ENCODE data around the gene C4orf50.

The C4orf50 gene

GRCh38 chr4:5900844-5901243 lies 117.4 kb downstream of the C4orf50 start:
- DNase-seq = no peak
- in situ Hi-C loops (cut with HindIII; ENCODE audit: low pct_ligation_motif_present, low sequenced_read_pairs) = no loop called here
- Histone ChIP-seq H3K36me3 (replicated peaks) (no peaks in the 10 kb centered on the region), H3K4me3 (ENCODE audit: low read depth, low read length) (no peak overlapping the region), H3K27me3 (replicated peaks) (no peaks in the 10 kb centered on the region), H3K27ac (no peak overlapping the region)
- no peak for TF ChIP-seq CTCF (IDR thresholded peaks at IDR 0.05; ENCODE audit: low read depth, low read length, missing control alignments)

GRCh38 chr4:5899881-5900280 lies 118.3 kb downstream of the C4orf50 start:
- peaks cover 2% of the 10 kb centered on the region for H3K27me3 ChIP-seq (replicated peaks)
- in situ Hi-C loops (cut with HindIII; ENCODE audit: low pct_ligation_motif_present, low sequenced_read_pairs) = no loop called here
- no peak overlapping the region for H3K4me3 ChIP-seq (ENCODE audit: low read depth, low read length)
- no peak overlapping the region for H3K27ac ChIP-seq
- H3K36me3 ChIP-seq (replicated peaks) = no peaks in the 10 kb centered on the region
- TF ChIP-seq CTCF (IDR thresholded peaks at IDR 0.05; ENCODE audit: low read depth, low read length, missing control alignments) = no peak
- DNase-seq = no peak

- Histone ChIP-seq H3K27me3 (replicated peaks) (peaks cover 6% of the 10 kb centered on the region), H3K36me3 (replicated peaks) (no peaks in the 10 kb centered on the region), H3K27ac (no peak overlapping the region), H3K4me3 (ENCODE audit: low read depth, low read length) (no peak overlapping the region)
- TF ChIP-seq CTCF (IDR thresholded peaks at IDR 0.05; ENCODE audit: low read depth, low read length, missing control alignments) = no peak
- in situ Hi-C loops (cut with HindIII; ENCODE audit: low pct_ligation_motif_present, low sequenced_read_pairs) = no loop called here
- no peak for DNase-seq
Observed at GRCh38 chr4:5899396-5899795, 118.8 kb downstream of the C4orf50 start.

- no peak overlapping the region for H3K4me3 ChIP-seq (ENCODE audit: low read depth, low read length)
- no peak overlapping the region for H3K27ac ChIP-seq
- in situ Hi-C loops (cut with HindIII; ENCODE audit: low pct_ligation_motif_present, low sequenced_read_pairs) = no loop called here
- peaks cover 20% of the 10 kb centered on the region for H3K27me3 ChIP-seq (replicated peaks)
- H3K36me3 ChIP-seq (replicated peaks) = no peaks in the 10 kb centered on the region
- TF ChIP-seq CTCF (IDR thresholded peaks at IDR 0.05; ENCODE audit: low read depth, low read length, missing control alignments) = no peak
- no peak for DNase-seq
Observed at GRCh38 chr4:5897674-5898073, 120.6 kb downstream of the C4orf50 start.

GRCh38 chr4:5895287-5895686 lies 122.9 kb downstream of the C4orf50 start:
- no peak for DNase-seq
- Histone ChIP-seq H3K27me3 (replicated peaks) (peaks cover 44% of the 10 kb centered on the region), H3K36me3 (replicated peaks) (no peaks in the 10 kb centered on the region), H3K27ac (no peak overlapping the region), H3K4me3 (ENCODE audit: low read depth, low read length) (no peak overlapping the region)
- in situ Hi-C loops (cut with HindIII; ENCODE audit: low pct_ligation_motif_present, low sequenced_read_pairs) = no loop called here
- no peak for TF ChIP-seq CTCF (IDR thresholded peaks at IDR 0.05; ENCODE audit: low read depth, low read length, missing control alignments)

GRCh38 chr4:5894266-5894665 lies 124.0 kb downstream of the C4orf50 start:
- no peak for TF ChIP-seq CTCF (IDR thresholded peaks at IDR 0.05; ENCODE audit: low read depth, low read length, missing control alignments)
- Histone ChIP-seq H3K36me3 (replicated peaks) (no peaks in the 10 kb centered on the region), H3K4me3 (ENCODE audit: low read depth, low read length) (no peak overlapping the region), H3K27ac (no peak overlapping the region), H3K27me3 (replicated peaks) (peaks cover 54% of the 10 kb centered on the region)
- DNase-seq = no peak
- in situ Hi-C loops (cut with HindIII; ENCODE audit: low pct_ligation_motif_present, low sequenced_read_pairs) = no loop called here
